GM12878 (cell line): Measurements from ENCODE around the gene UCHL5. TPM values are rescaled to one million over a fixed set of nuclear protein-coding genes. Genes with fewer than 3 reads are reported as not detected.

Experiments
- BCLAF1 ChIP-seq: fragments of 450-650 bp; IDR thresholded peaks from 2 replicates; pipeline ENCODE4 v1.6.1; 2017; ENCODE audit warnings: antibody characterized with exemption, mild to moderate bottlenecking, moderate library complexity
- E4F1 ChIP-seq: fragments of 450-650 bp; IDR thresholded peaks from 2 replicates; pipeline ENCODE4 v1.6.1; 2018; ENCODE audit warnings: borderline replicate concordance, mild to moderate bottlenecking; ENCODE audit not compliant: partially characterized antibody
- ESRRA ChIP-seq: IDR thresholded peaks from 2 replicates; pipeline ENCODE4 v1.6.1; 2012; ENCODE audit warnings: mild to moderate bottlenecking, low read length, improper control_type of control experiment
- GABPA ChIP-seq: IDR thresholded peaks from 2 replicates; pipeline ENCODE4 v1.6.1; 2014; ENCODE audit warnings: antibody characterized with exemption, low read depth, mild to moderate bottlenecking, inconsistent platforms
- HSF1 ChIP-seq: fragments of 150-350 bp; IDR thresholded peaks from 2 replicates; pipeline ENCODE4 v1.6.1; 2014; ENCODE audit warnings: mild to moderate bottlenecking, low read depth, low read length
- NBN ChIP-seq: fragments of 450-650 bp; IDR thresholded peaks from 2 replicates; pipeline ENCODE4 v1.6.1; 2016
- NRF1 ChIP-seq: conservative IDR thresholded peaks from 2 replicates; pipeline ENCODE4 v1.6.1; 2011; ENCODE audit warnings: mild to moderate bottlenecking, low read depth, low read length, improper control_type of control experiment
- PML ChIP-seq: IDR thresholded peaks from 2 replicates; pipeline ENCODE4 v1.6.1; 2012; ENCODE audit warnings: low read length, inconsistent platforms
- POLR2A ChIP-seq: IDR thresholded peaks from 2 replicates; pipeline ENCODE4 v1.6.1; 2011; ENCODE audit warnings: low read depth, mild to moderate bottlenecking, low read length
- POU2F2 ChIP-seq: IDR thresholded peaks from 3 replicates; pipeline ENCODE4 v1.6.1; 2011; ENCODE audit warnings: low read depth, mild to moderate bottlenecking, low read length, borderline replicate concordance
- RELA ChIP-seq: fragments of 450-650 bp; IDR thresholded peaks from 2 replicates; pipeline ENCODE4 v1.8.0; 2014; ENCODE audit warnings: borderline replicate concordance; ENCODE audit not compliant: partially characterized antibody
- RFX5 ChIP-seq: IDR thresholded peaks from 2 replicates; pipeline ENCODE4 v1.6.1; 2011; ENCODE audit warnings: low read depth, low read length, improper control_type of control experiment
- TBL1XR1 ChIP-seq: IDR thresholded peaks from 2 replicates; pipeline ENCODE4 v1.6.1; 2012; ENCODE audit warnings: low read depth, low read length, improper control_type of control experiment
- ZBTB4 ChIP-seq: fragments of 450-650 bp; formaldehyde crosslinking; IDR thresholded peaks from 2 replicates; pipeline ENCODE4 v1.4.0; 2022; ENCODE audit warnings: mild to moderate bottlenecking, moderate library complexity
- ZNF687 ChIP-seq: fragments of 450-650 bp; IDR thresholded peaks from 2 replicates; pipeline ENCODE4 v1.6.1; 2017; ENCODE audit warnings: mild to moderate bottlenecking, moderate library complexity
- polyA plus RNA-seq, 11 experiments: library from polyadenylated mRNA; depleted of rRNA in 4 of 11; unstranded in 6 of 11; stranded (reverse) in 5 of 11; fragments of >200 nt; fragmentation: Nextera tagmentation in 4 of 11; fragmentation: Illumina TruSeq in 1 of 11; extraction: Ambion mirVana in 4 of 11; extraction: Trizol in 1 of 11; gene quantifications; 1 replicate in 1 of 11; 2 replicates in 10 of 11; pipeline versions ENCODE4 v1.2.1 to v1.2.3, GENCODE V29; 2011 to 2016; ENCODE audit warnings: inconsistent platforms in 2 of 11, missing spikeins in 2 of 11, low read depth in 1 of 11
- total RNA-seq, 4 experiments: library from RNA; depleted of rRNA in 3 of 4; stranded (reverse); fragments of >200 nt in 3 of 4; fragmentation: Illumina TruSeq in 1 of 4; extraction: Trizol in 1 of 4; gene quantifications; 2 replicates each; pipeline versions ENCODE4 v1.2.1 to v1.2.3, GENCODE V29; 2013 to 2021

Gene UCHL5
- total and polyA plus RNA-seq, 10 of the 15 experiments (the other 5 are each of a cell fraction or from before 2014, with no cell fraction given): 30.1 to 179 (median 60.1) TPM

- TF ChIP-seq GABPA (peak; percentile 81), POLR2A (peak; percentile 95), POU2F2 (peak; percentile 89), HSF1 (no peak), TBL1XR1 (peak; percentile 70; the same call in 1 of the 2 replicates), NBN (peak; percentile 97), RELA (peak; percentile 78), ZBTB4 (CRISPR knock-in tag) (no peak), BCLAF1 (no peak), ZNF687 (peak; percentile 92), E4F1 (peak; percentile 40), ESRRA (no peak), RFX5 (peak; percentile 49; the same call in 1 of the 2 replicates), PML (peak; percentile 82; the same call in 1 of the 2 replicates), NRF1 (0 out of 2 replicates have a peak, but pooled peaks have one; percentile 9)
Measured at GRCh38 chr1:193059282-193060114, at the start of gene UCHL5, which contains the start of gene RO60 (continued).
